PC-3 (cell line): ENCODE measurements around the gene DHX57. TPM values are rescaled to one million over a fixed set of nuclear protein-coding genes. Genes with fewer than 3 reads are reported as not detected.
A peak's percentile ranks its signal among the peaks of the same experiment; 100 is the strongest.

ENCODE experiments used
- ATAC-seq: fragments of 200-7000 bp; cut with Tn5 transposase; 2 replicates; pipeline ENCODE4 v1.9.1; 2020; ENCODE audit warnings: mild to moderate bottlenecking, moderate library complexity
- BruUV-seq: library from RNA; stranded (reverse); fragments of 400-500 nt; replicated peaks from 2 replicates; lab custom pipeline; 2021; lab: Mats Ljungman, UMichigan
- CTCF ChIA-PET: fragments of 300-600 bp; sonication (Branson Sonifier 250); formaldehyde crosslinking; loops from one replicate; lab custom pipeline; 2022; ENCODE audit warnings: antibody characterized with exemption; lab: Charles Lee
- POLR2A ChIA-PET: fragments of 300-600 bp; sonication (Branson Sonifier 250); formaldehyde crosslinking; loops from one replicate; lab custom pipeline; 2022; ENCODE audit warnings: antibody characterized with exemption; ENCODE audit not compliant: unreplicated experiment; lab: Charles Lee
- DNase-seq: peaks from one replicate; pipeline ENCODE4 v3.0.0-alpha.2; 2015
- H2AFZ ChIP-seq: fragments of 300-600 bp; sonication (generic); 2 replicates; pipeline ENCODE4 v1.6.0; 2016; ENCODE audit warnings: antibody characterized with exemption, low read length
- H3F3A ChIP-seq: fragments of 300-600 bp; sonication (generic); one replicate; pipeline ENCODE4 v1.6.0; 2017; ENCODE audit warnings: antibody characterized with exemption, low read length, control low read depth, mild to moderate bottlenecking; ENCODE audit not compliant: unreplicated experiment
- H3K27ac ChIP-seq: fragments of 300-600 bp; sonication (generic); 2 replicates; pipeline ENCODE4 v1.5.1; 2016; ENCODE audit warnings: mild to moderate bottlenecking, low read length
- H3K27me3 ChIP-seq: fragments of 300-600 bp; sonication (generic); 2 replicates; pipeline ENCODE4 v1.6.1; 2016; ENCODE audit warnings: low read length, mixed read lengths
- H3K36me3 ChIP-seq: fragments of 300-600 bp; sonication (generic); 2 replicates; pipeline ENCODE4 v1.6.1; 2016; ENCODE audit warnings: low read depth, mixed run types, low read length, mixed read lengths
- H3K4me1 ChIP-seq: fragments of 300-600 bp; sonication (generic); 2 replicates; pipeline ENCODE4 v1.5.1; 2016; ENCODE audit warnings: low read length; ENCODE audit not compliant: insufficient read depth
- H3K4me2 ChIP-seq: fragments of 300-600 bp; sonication (generic); 2 replicates; pipeline ENCODE4 v1.6.0; 2016; ENCODE audit warnings: low read length
- H3K4me3 ChIP-seq: fragments of 300-600 bp; sonication (generic); 2 replicates; pipeline ENCODE4 v1.5.1; 2016; ENCODE audit warnings: mild to moderate bottlenecking, low read length, mixed read lengths
- H3K79me2 ChIP-seq: fragments of 300-600 bp; sonication (generic); 2 replicates; pipeline ENCODE4 v1.6.1; 2017; ENCODE audit warnings: low read length, mixed read lengths
- H3K9ac ChIP-seq: fragments of 300-600 bp; sonication (generic); 2 replicates; pipeline ENCODE4 v1.6.0; 2016; ENCODE audit warnings: mild to moderate bottlenecking, low read length
- H3K9me2 ChIP-seq: fragments of 300-600 bp; sonication (generic); replicated peaks from 2 replicates; pipeline ENCODE4 v1.6.1; 2016; ENCODE audit warnings: mixed run types, low read length, mixed read lengths
- H3K9me3 ChIP-seq: fragments of 300-600 bp; sonication (generic); 2 replicates; pipeline ENCODE4 v1.6.1; 2016; ENCODE audit warnings: low read length, mixed read lengths
- H4K20me1 ChIP-seq: fragments of 300-600 bp; sonication (generic); 2 replicates; pipeline ENCODE4 v1.6.1; 2016; ENCODE audit warnings: low read length, mixed read lengths
- CTCF ChIP-seq: fragments of 300-600 bp; sonication (generic); conservative IDR thresholded peaks from 2 replicates; pipeline ENCODE4 v1.5.1; 2017; ENCODE audit warnings: antibody characterized with exemption, low read depth, mild to moderate bottlenecking, low read length
- EZH2 ChIP-seq: fragments of 300-600 bp; sonication (generic); IDR thresholded peaks from one replicate; pipeline ENCODE4 v1.6.1; 2017; ENCODE audit warnings: antibody characterized with exemption, mild to moderate bottlenecking, low read length; ENCODE audit not compliant: unreplicated experiment
- EZH2phosphoT487 ChIP-seq: fragments of 300-600 bp; sonication (generic); IDR thresholded peaks from 2 replicates; pipeline ENCODE4 v1.6.1; 2018; ENCODE audit warnings: mild to moderate bottlenecking, antibody characterized with exemption, low read length, borderline replicate concordance
- intact Hi-C: fragments of 100-400 bp; cut with micrococcal nuclease; formaldehyde crosslinking; loops from 2 replicates; pipeline ENCODE4 v1.9.0; 2023
- total RNA-seq: library from RNA; depleted of rRNA; stranded (reverse); fragments of >200 nt; gene quantifications from 2 replicates; pipeline ENCODE4 v1.2.3, GENCODE V29; 2014

The DHX57 gene
- total RNA-seq, 1 experiment from 2014 or later: 17.5 TPM

DNA sequence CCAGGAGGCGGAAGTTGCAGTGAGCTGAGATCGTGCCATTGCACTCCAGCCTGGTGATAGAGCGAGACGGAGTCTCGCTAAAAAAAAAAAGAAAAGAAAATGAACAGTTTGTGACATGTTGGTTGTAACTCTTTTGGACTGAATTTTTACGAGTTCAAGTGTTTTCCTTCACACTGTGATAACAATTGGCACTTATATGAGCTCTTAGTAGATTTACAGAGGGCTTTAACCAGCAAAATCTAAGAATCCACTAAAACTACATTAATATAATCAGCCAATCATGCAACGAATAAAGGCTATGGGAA, 99.9 kb downstream of the DHX57 start:
- intact Hi-C loops: loop anchor here (5.0 kb wide), 1 partner anchor 34 kb away; no protein-coding TSS in a partner anchor
- Histone ChIP-seq H3K27ac (no peak overlapping the region), H3K4me2 (no peak overlapping the region), H3K79me2 (peaks cover 13% of the 10 kb centered on the region), H2AFZ (no peak overlapping the region), H3K4me3 (no peak overlapping the region), H3K4me1 (peaks cover 9% of the 10 kb centered on the region; the same call in 1 of the 2 replicates), H3K9ac (no peak overlapping the region), H3K9me3 (no peaks in the 10 kb centered on the region), H3F3A (no peaks in the 10 kb centered on the region), H3K36me3 (no peaks in the 10 kb centered on the region), H3K9me2 (no peaks in the 10 kb centered on the region), H4K20me1 (no peaks in the 10 kb centered on the region), H3K27me3 (no peaks in the 10 kb centered on the region)
- ChIA-PET POLR2A (interaction anchor here (0.5 kb wide), 1 partner anchor 24 kb away, joined by 3 read pairs; no protein-coding TSS in a partner anchor), CTCF (no interaction called here)
- BruUV-seq: no TSS peak
- no peak for TF ChIP-seq CTCF
- TF ChIP-seq EZH2: no peak
- no peak for TF ChIP-seq EZH2phosphoT487
- no peak for ATAC-seq
- no peak for DNase-seq

DNA sequence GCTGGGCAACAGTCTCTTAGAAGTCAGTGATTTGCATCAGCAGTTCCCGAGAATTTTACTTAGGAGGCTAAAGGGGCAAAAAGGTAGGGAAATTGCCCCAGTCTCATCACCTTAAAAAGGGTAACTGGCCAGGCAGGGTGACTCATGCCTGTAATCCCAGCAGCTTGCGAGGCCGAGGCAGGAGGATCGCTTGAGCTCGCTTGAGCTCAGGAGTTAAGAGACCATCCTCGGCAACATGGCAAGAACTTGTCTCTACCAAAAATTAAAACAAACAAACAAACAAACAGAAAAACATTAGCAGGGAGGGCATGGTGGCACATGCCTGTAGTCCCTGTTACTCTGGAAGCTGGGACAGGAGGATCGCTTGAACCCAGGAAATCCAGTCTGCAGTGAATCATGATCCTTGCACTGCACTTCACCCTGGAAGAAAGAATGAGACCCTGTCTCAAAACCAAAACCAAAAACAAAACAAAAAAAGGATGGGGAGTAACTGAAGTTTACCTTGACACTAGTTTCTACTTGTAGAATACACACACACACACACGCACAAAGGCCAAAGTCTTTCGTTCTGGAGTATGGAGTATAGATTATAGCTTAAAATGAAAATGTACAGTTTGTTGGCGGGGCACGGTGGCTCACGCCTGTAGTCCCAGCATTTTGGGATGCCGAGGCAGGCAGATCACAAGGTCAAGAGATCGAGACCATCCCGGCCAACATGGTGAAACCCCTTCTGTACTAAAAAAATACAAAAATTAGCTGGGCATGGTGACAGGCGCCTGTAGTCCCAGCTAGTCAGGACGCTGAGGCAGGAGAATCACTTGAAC, 100.4 kb downstream of the DHX57 start:
- H4K20me1 ChIP-seq: no peaks in the 10 kb centered on the region
- CTCF ChIA-PET: no interaction called here
- POLR2A ChIA-PET: no interaction called here
- H3F3A ChIP-seq: no peaks in the 10 kb centered on the region
- H3K4me1 ChIP-seq: peaks cover 9% of the 10 kb centered on the region; the same call in 1 of the 2 replicates
- H2AFZ ChIP-seq: no peak overlapping the region
- no peak overlapping the region for H3K9ac ChIP-seq
- no peaks in the 10 kb centered on the region for H3K9me3 ChIP-seq
- no peaks in the 10 kb centered on the region for H3K9me2 ChIP-seq
- intact Hi-C loops: loop anchor here (5.0 kb wide), 1 partner anchor 33 kb away; no protein-coding TSS in a partner anchor
- H3K36me3 ChIP-seq: no peaks in the 10 kb centered on the region
- H3K4me3 ChIP-seq: no peak overlapping the region
- no peak overlapping the region for H3K4me2 ChIP-seq
- ATAC-seq: no peak
- H3K27me3 ChIP-seq: no peaks in the 10 kb centered on the region
- BruUV-seq: no TSS peak
- no peak for DNase-seq
- peaks cover 13% of the 10 kb centered on the region for H3K79me2 ChIP-seq
- TF ChIP-seq CTCF: no peak
- TF ChIP-seq EZH2: no peak
- TF ChIP-seq EZH2phosphoT487: no peak
- H3K27ac ChIP-seq: no peak overlapping the region

DNA sequence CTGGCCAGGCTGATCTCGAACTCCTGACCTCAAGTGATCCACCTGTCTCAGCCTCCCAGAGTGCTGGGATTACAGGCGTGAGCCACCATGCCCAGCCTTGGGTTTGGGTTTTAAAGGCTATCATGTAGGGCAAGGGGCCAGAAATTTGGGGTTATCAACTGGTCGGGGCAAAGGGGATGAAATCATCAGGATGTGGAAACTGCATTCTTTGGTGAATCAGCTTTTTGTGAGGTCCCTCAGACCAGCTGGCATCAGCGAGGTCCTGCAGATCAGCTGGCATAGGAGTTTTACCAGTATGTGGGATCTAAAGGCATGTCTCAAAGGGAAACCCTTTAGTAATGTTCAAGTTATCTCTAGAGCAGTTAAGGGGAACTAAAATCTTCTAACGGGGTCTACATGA, 104.1 kb downstream of the DHX57 start:
- peak; percentile 37; the same call in 1 of the 2 replicates for ATAC-seq
- CTCF ChIA-PET: no interaction called here
- H3K9me3 ChIP-seq: no peaks in the 10 kb centered on the region
- TF ChIP-seq EZH2phosphoT487 (no peak), EZH2 (no peak), CTCF (no peak)
- no peaks in the 10 kb centered on the region for H3F3A ChIP-seq
- no peaks in the 10 kb centered on the region for H3K9me2 ChIP-seq
- BruUV-seq: no TSS peak
- H3K27me3 ChIP-seq: no peaks in the 10 kb centered on the region
- peak; percentile 44 for DNase-seq
- no peaks in the 10 kb centered on the region for H3K79me2 ChIP-seq
- no peak overlapping the region for H3K27ac ChIP-seq
- H3K9ac ChIP-seq: no peak overlapping the region
- no peaks in the 10 kb centered on the region for H4K20me1 ChIP-seq
- POLR2A ChIA-PET: interaction anchor here (0.6 kb wide), 1 partner anchor 20 kb away, joined by 5 read pairs; the partner anchor contains the start of gene SRSF7
- no peak overlapping the region for H2AFZ ChIP-seq
- peaks cover 8% of the 10 kb centered on the region for H3K4me1 ChIP-seq
- no peak overlapping the region for H3K4me3 ChIP-seq
- intact Hi-C loops: no loop called here
- no peaks in the 10 kb centered on the region for H3K36me3 ChIP-seq
- H3K4me2 ChIP-seq: 0 out of 2 replicates have a peak overlapping the region, but pooled peaks have one; percentile 5
